ENCODE results near the gene PTPRD.

PTPRD gene

GRCh38 chr9:8904771-8905515, 1707.9 kb downstream of the PTPRD start:
- H3K27ac ChIP-seq: no peak overlapping the region
- no peak for DNase-seq (ENCODE audit: low read depth, low spot score)

GRCh38 chr9:8903077-8903476, 1709.7 kb downstream of the PTPRD start:
- peak overlapping the region; percentile 49 for H3K27ac ChIP-seq
- DNase-seq (ENCODE audit: low read depth, low spot score): no peak

DNA sequence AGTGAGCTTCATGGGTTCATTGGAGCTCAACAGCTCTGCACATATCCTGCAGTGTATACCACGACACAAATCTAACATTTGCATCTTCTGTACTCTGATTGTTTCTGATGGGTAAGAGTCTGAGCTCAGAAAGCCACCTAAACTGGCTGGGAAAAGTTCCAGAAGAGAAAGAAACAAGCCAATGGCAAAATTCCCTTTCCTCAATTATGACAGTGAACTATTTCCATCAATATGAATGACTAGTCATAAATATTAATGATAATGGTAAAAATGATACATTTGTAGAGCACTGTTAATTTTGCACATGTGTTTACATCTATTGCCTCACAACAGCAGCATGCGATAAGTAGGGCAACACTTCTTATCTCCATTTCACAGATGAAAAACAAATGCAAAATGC, 1711.7 kb downstream of the PTPRD start:
- no peak overlapping the region for H3K27ac ChIP-seq
- no peak for DNase-seq (ENCODE audit: low read depth, low spot score)

DNA sequence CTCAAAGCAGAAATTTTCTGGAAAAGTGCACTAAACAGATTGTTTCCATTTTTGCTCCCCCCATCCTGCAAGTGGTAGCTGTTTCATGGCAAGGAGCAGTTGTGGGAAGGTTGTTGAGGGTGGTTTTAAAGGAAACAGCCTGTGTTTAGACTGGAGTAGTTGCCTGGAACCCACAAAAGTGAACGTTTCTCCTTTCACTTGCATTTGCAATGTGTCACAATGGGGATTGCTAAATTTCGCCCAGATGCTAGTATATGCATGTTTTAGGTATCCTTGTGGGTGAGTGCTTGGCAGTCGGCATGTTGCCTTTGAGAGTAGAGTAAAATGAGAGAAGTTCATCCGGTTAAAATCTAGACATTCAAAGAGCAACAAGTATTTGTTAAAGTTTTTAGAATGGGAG, 1713.3 kb downstream of the PTPRD start:
- DNase-seq (ENCODE audit: low read depth, low spot score): no peak
- H3K27ac ChIP-seq: no peak overlapping the region

DNA sequence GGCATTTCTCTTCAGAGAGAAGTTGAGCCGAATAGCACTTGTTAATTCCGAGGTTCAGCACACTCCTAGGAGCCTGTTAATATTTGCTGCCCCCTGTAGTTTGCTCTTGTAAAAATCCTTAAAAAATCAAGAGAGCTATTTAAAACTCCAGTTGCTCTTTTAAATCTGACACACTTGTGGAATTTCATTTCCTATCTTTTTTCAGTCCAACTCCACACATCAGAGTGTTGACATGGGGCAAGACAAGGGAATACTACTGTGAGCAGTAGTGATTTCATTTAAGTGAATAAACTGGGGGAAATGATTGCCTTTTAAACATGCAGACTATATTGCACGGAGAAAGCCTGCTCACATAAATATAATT, 1717.0 kb downstream of the PTPRD start:
- DNase-seq (ENCODE audit: low read depth, low spot score): no peak
- H3K27ac ChIP-seq: no peak overlapping the region

DNA sequence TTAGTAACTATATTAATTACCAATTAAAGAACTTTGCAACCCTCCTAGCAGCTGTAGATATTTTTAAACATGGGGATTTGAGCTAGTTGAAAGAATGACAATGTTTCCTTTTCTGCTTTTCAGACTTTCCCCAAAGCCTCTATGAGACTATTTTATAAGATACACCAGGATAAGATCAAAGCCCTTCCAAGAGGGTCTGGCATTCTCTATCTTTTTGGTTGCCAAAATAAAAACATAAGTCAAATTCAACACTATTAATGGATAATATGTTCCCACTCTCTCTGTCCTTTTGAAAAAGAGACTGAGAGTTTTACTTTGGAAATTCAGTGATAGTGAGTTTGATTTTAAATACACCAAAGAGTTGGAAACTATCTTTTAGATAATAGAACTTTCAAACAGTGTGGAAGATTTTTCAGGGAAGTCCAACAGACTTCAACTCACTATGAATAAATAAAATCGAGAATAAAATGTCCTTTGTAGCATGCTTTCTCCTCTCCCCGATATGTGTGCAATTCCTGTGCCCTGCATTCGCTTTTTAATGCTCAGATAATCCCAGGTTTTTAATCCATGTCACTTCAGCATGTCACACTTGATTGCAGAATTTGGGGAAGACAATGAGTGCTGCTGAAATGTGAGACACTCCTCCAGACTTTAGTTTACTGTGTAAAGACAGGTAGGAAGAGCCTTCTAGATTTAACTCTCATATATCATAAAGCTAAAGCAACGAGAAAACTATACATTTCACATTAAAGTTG, 1717.5 kb downstream of the PTPRD start:
- no peak overlapping the region for H3K27ac ChIP-seq
- no peak for DNase-seq (ENCODE audit: low read depth, low spot score)

DNA sequence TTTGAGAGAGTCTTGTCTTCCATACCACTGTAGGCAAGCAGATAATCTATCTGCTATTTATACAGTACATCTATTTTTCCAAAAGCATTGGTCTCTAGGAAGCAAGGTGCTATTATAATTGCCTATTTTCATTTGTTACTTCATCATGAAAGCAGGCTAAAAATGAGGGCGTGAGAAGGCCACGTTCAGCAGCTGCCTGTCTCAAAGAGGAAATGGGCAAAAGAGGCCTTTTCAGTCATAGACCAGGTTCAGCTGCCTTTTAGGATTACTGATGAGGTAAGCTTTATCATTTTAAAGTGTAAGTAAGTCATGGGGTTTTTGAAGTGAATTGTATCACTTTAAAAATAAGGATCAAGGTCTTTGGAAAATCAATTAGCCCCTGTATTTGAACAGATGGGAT, 1722.1 kb downstream of the PTPRD start:
- no peak overlapping the region for H3K27ac ChIP-seq
- no peak for DNase-seq (ENCODE audit: low read depth, low spot score)

DNA sequence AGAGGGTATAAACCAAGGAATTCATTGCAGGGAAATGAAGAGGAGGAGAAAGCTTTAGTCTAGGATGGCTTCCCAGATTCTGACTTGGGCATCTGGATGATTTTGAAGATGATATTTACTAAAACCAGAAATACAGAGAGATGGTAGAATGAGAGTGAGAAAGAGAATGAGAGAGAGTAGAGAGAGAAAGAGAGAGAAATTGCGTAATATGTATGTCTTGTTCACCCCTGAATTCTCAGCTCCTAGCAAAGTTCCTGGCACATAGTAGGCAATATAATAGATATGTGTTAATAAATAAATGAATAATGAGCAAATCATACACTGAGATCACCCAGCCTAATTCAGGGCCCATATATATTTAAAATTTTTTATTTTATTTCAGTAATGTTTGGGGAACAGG, 1723.7 kb downstream of the PTPRD start:
- no peak overlapping the region for H3K27ac ChIP-seq
- DNase-seq (ENCODE audit: low read depth, low spot score): no peak

- no peak for DNase-seq (ENCODE audit: low read depth, low spot score)
Measured at GRCh38 chr9:8888591-8888990, 1724.2 kb downstream of the PTPRD start.

GRCh38 chr9:8887369-8887768, 1725.4 kb downstream of the PTPRD start:
- DNase-seq (ENCODE audit: low read depth, low spot score): no peak
- H3K27ac ChIP-seq: no peak overlapping the region

More at GRCh38 chr9:8888591-8888990, 1724.2 kb downstream of the PTPRD start:
- H3K27ac ChIP-seq: no peak overlapping the region

DNA sequence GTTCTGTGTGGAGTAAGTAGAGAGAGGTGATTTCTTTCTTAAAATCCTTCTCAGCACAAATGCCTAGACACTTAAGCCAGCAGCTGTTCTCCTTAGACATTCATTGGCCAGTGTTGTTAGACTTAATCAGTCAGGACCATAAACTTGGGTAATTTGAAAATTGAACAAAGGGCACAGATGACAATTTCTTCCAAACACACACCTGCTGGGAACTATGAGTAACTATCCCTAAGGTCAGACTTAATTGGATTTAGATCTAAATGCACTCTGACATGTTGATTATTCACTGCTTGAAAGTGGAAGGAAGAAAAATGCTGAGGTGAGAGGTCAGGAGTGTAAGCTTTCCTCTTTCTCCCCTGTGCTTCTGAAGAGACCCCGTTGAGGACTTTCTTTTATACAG, 1729.5 kb downstream of the PTPRD start:
- H3K27ac ChIP-seq: no peak overlapping the region
- no peak for DNase-seq (ENCODE audit: low read depth, low spot score)

GRCh38 chr9:8880060-8880459, 1732.7 kb downstream of the PTPRD start:
- DNase-seq (ENCODE audit: low read depth, low spot score): no peak
- no peak overlapping the region for H3K27ac ChIP-seq

DNA sequence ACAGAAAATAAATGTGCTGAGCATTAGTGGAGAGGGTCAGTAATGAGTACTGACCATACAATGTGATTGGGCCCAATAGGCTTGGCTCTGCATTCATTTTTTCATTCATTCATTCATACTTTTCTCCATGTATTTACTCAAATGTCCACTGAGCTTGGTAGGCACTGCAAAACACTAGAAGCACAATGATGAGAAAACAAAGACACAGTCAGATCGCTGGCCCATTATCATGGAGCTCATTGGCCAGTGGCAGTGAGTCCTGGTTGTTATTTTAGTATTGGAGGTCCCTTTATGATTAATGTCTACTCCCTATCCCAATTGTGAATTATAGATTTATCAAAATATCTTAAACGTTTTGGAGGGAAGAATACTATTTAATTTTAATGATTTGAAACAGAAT, 1733.5 kb downstream of the PTPRD start:
- no peak for DNase-seq (ENCODE audit: low read depth, low spot score)
- no peak overlapping the region for H3K27ac ChIP-seq

DNA sequence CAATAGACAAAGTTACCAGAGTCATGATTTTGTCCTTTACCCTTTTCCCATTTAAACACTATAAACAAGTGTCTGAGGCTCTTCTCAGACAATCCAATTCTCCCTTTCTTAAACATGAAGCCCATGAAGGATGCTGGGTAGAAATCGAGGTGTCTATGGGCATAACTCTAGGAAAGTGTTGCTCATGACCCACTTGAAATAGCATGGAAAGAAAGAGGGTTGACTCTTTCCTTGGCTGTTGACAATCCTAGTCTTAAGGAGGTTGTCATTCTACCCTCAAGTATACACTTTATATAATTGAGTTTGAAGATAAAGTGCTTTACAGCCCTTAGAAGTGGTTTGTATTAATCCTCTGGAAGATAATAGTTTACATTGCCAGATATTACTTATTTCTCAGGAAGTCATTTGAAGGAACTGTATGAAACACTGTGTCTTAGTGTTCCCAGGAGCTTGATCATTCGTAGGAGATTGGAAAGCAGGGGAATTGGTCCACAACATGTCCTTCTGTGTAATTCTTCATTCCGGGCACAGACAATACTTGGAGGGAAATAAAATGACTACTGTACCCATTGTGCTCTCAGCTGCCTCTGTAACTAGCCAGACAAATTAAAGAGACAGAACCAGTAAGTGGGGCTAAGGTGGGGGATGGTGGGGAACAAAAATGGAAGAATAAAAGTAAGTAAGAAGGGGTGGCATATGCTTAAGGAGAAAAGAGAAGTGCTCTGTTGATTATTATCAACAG, 1734.9 kb downstream of the PTPRD start:
- DNase-seq (ENCODE audit: low read depth, low spot score): no peak
- H3K27ac ChIP-seq: no peak overlapping the region

GRCh38 chr9:8876303-8876702, 1736.5 kb downstream of the PTPRD start:
- DNase-seq (ENCODE audit: low read depth, low spot score): no peak
- H3K27ac ChIP-seq: no peak overlapping the region

- no peak overlapping the region for H3K27ac ChIP-seq
- DNase-seq (ENCODE audit: low read depth, low spot score): no peak
Measured at GRCh38 chr9:8874482-8874881, 1738.3 kb downstream of the PTPRD start.

GRCh38 chr9:8872802-8873201, 1740.0 kb downstream of the PTPRD start:
- DNase-seq (ENCODE audit: low read depth, low spot score): no peak

GRCh38 chr9:8871796-8872445, 1740.9 kb downstream of the PTPRD start:
- no peak for DNase-seq (ENCODE audit: low read depth, low spot score)
- no peak overlapping the region for H3K27ac ChIP-seq

More at GRCh38 chr9:8872802-8873201, 1740.0 kb downstream of the PTPRD start:
- H3K27ac ChIP-seq: no peak overlapping the region

DNA sequence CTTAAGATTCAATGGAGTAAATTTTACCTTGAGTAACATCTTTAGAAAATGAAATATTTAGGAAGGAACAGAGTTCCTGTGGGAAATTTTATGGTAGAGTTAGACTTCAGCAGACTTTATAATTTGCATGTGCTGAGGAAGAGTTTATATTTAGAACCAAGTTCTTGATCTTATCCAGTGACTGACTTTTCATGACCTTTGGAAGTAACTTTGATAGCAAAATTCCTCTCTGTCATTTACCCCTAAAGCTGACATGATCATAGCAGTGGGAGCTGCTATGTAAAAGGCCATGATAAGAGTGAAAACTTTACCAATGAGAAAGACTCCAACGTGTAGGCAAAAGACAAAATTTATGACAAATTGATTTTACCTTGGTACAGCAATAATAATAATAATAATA, 1741.4 kb downstream of the PTPRD start:
- no peak for DNase-seq (ENCODE audit: low read depth, low spot score)
- H3K27ac ChIP-seq: no peak overlapping the region

GRCh38 chr9:8869812-8870211, 1743.0 kb downstream of the PTPRD start:
- no peak overlapping the region for H3K27ac ChIP-seq
- DNase-seq (ENCODE audit: low read depth, low spot score): no peak

GRCh38 chr9:8868632-8869031, 1744.2 kb downstream of the PTPRD start:
- DNase-seq (ENCODE audit: low read depth, low spot score): no peak

More at GRCh38 chr9:8868632-8869031, 1744.2 kb downstream of the PTPRD start:
- H3K27ac ChIP-seq: no peak overlapping the region
